IMR-90 (cell line): ENCODE results near the gene HNRNPA3.

Experiments used
- BHLHE40 ChIP-seq: fragments of 150-350 bp; IDR thresholded peaks from 2 replicates; pipeline ENCODE4 v1.6.1; 2016; ENCODE audit warnings: mild to moderate bottlenecking, low read depth, low read length
- CHD1 ChIP-seq: IDR thresholded peaks from 2 replicates; pipeline ENCODE4 v1.6.1; 2012; ENCODE audit warnings: low read depth, low read length, improper control_type of control experiment
- CTCF ChIP-seq: conservative IDR thresholded peaks from 2 replicates; pipeline ENCODE4 v1.5.1; 2012; ENCODE audit warnings: mild to moderate bottlenecking, low read depth, low read length, improper control_type of control experiment
- FOS ChIP-seq: fragments of 150-350 bp; IDR thresholded peaks from 2 replicates; pipeline ENCODE4 v1.6.1; 2016; ENCODE audit warnings: low read depth, low read length
- POLR2A ChIP-seq: IDR thresholded peaks from 2 replicates; pipeline ENCODE4 v1.6.1; 2012; ENCODE audit warnings: mild to moderate bottlenecking, low read depth, low read length
- RAD21 ChIP-seq: IDR thresholded peaks from 2 replicates; pipeline ENCODE4 v1.6.1; 2012; ENCODE audit warnings: low read length, improper control_type of control experiment
- SMC3 ChIP-seq: fragments of 150-350 bp; IDR thresholded peaks from 2 replicates; pipeline ENCODE4 v1.6.1; 2016; ENCODE audit warnings: low read depth, mild to moderate bottlenecking, antibody characterized with exemption, low read length, moderate library complexity
- USF2 ChIP-seq: fragments of 150-350 bp; IDR thresholded peaks from 2 replicates; pipeline ENCODE4 v1.6.1; 2017; ENCODE audit warnings: mild to moderate bottlenecking, antibody characterized with exemption, low read length, low read depth

- no peak for TF ChIP-seq USF2
- TF ChIP-seq FOS, result no peak; the same call in 1 of the 2 replicates
- TF ChIP-seq POLR2A, result no peak
- TF ChIP-seq CTCF, result no peak
- no peak for TF ChIP-seq BHLHE40
- no peak for TF ChIP-seq RAD21
- no peak for TF ChIP-seq SMC3
- no peak for TF ChIP-seq CHD1
These were observed 48.5 kb upstream of the HNRNPA3 start for GRCh38 chr2:177164131-177164530.
